RPMI7951 (cell line): Measurements from ENCODE around the gene STK36. TPM values are rescaled to one million over a fixed set of nuclear protein-coding genes. Genes with fewer than 3 reads are reported as not detected.
A peak's percentile ranks its signal among the peaks of the same experiment; 100 is the strongest.

Source experiments
- DNase-seq: peaks from one replicate; pipeline ENCODE4 v3.0.0-alpha.2; 2012; ENCODE audit warnings: low read depth
- total RNA-seq: library from RNA; depleted of rRNA; stranded (reverse); fragments of >200 nt; shearing (Covaris generic); gene quantifications from 2 replicates; pipeline ENCODE4 v1.2.3, GENCODE V29; 2014

STK36 gene
- total RNA-seq, 1 experiment from 2014 or later = 20.7 TPM

GRCh38 chr2:218720048-218721041 lies 48.5 kb downstream of the STK36 start:
- DNase-seq = no peak

- no peak for DNase-seq
These were observed 49.6 kb downstream of the STK36 start for GRCh38 chr2:218721488-218721887.

GRCh38 chr2:218721934-218722333 lies 50.0 kb downstream of the STK36 start:
- DNase-seq = no peak

- no peak for DNase-seq
These were observed 50.5 kb downstream of the STK36 start for GRCh38 chr2:218722419-218722818.

GRCh38 chr2:218722876-218723785 lies 51.2 kb downstream of the STK36 start:
- no peak for DNase-seq

- no peak for DNase-seq
These were observed 54.2 kb downstream of the STK36 start for GRCh38 chr2:218726004-218726574.

GRCh38 chr2:218727502-218728165 lies 55.7 kb downstream of the STK36 start:
- peak; percentile 53 for DNase-seq

- no peak for DNase-seq
These were observed 57.8 kb downstream of the STK36 start for GRCh38 chr2:218729640-218730039.

GRCh38 chr2:218732052-218732760 lies 60.3 kb downstream of the STK36 start:
- DNase-seq = no peak

GRCh38 chr2:218732761-218733158 lies 60.9 kb downstream of the STK36 start:
- DNase-seq = no peak

- peak; percentile 91 for DNase-seq
These were observed 61.5 kb downstream of the STK36 start for GRCh38 chr2:218733171-218734021.

- peak; percentile 25 for DNase-seq
These were observed 62.5 kb downstream of the STK36 start for GRCh38 chr2:218734190-218734975.

- DNase-seq = no peak
These were observed 64.6 kb downstream of the STK36 start for GRCh38 chr2:218736531-218736930.

- no peak for DNase-seq
These were observed 71.2 kb downstream of the STK36 start for GRCh38 chr2:218743068-218743467.

GRCh38 chr2:218744615-218745014 lies 72.7 kb downstream of the STK36 start:
- DNase-seq = peak; percentile 40

- DNase-seq = peak; percentile 66
These were observed 73.3 kb downstream of the STK36 start for GRCh38 chr2:218745160-218745558.

GRCh38 chr2:218745559-218746469 lies 73.9 kb downstream of the STK36 start:
- peak; percentile 98 for DNase-seq

GRCh38 chr2:218746470-218746795 lies 74.5 kb downstream of the STK36 start:
- DNase-seq = no peak
